OCI-LY1 (cell line): ENCODE measurements around the gene CHRM1.

ENCODE experiments used
- CTCF ChIP-seq: fragments of 200-600 bp; sonication (generic), shearing (Covaris generic); IDR thresholded peaks from 2 replicates; pipeline ENCODE4 v1.5.1; 2017; ENCODE audit warnings: mild to moderate bottlenecking, antibody characterized with exemption, low read length, moderate library complexity, mixed read lengths
- EZH2 ChIP-seq: fragments of 200-600 bp; sonication (generic), shearing (Covaris generic); IDR thresholded peaks from 2 replicates; pipeline ENCODE4 v1.8.0; 2017; ENCODE audit warnings: borderline replicate concordance, mixed run types, mild to moderate bottlenecking, antibody characterized with exemption, low read length, moderate library complexity, mixed read lengths

GRCh38 chr11:62911137-62912130 lies 9.7 kb downstream of the CHRM1 start:
- TF ChIP-seq CTCF (no peak), EZH2 (no peak)
